ENCODE data around the gene WWOX.

WWOX gene

GRCh38 chr16:78348068-78348467, 248.6 kb downstream of the WWOX start:
- TF ChIP-seq CTCF (IDR thresholded peaks at IDR 0.05; ENCODE audit: control insufficient read depth, insufficient read depth, low read depth, low read length, missing control alignments) = no peak
- DNase-seq (ENCODE audit: low read depth) = no peak
- H3K4me3 ChIP-seq (ENCODE audit: control insufficient read depth, low read depth, low read length) = no peak overlapping the region

- no peak overlapping the region for H3K4me3 ChIP-seq (ENCODE audit: control insufficient read depth, low read depth, low read length)
- no peak for DNase-seq (ENCODE audit: low read depth)
- no peak for TF ChIP-seq CTCF (IDR thresholded peaks at IDR 0.05; ENCODE audit: control insufficient read depth, insufficient read depth, low read depth, low read length, missing control alignments)
These were observed 249.4 kb downstream of the WWOX start for GRCh38 chr16:78348886-78349285.

GRCh38 chr16:78352184-78352583, 252.7 kb downstream of the WWOX start:
- DNase-seq (ENCODE audit: low read depth) = no peak
- TF ChIP-seq CTCF (IDR thresholded peaks at IDR 0.05; ENCODE audit: control insufficient read depth, insufficient read depth, low read depth, low read length, missing control alignments) = no peak

GRCh38 chr16:78353640-78354275, 254.3 kb downstream of the WWOX start:
- no peak for DNase-seq (ENCODE audit: low read depth)
- TF ChIP-seq CTCF (IDR thresholded peaks at IDR 0.05; ENCODE audit: control insufficient read depth, insufficient read depth, low read depth, low read length, missing control alignments) = no peak
- H3K4me3 ChIP-seq (ENCODE audit: control insufficient read depth, low read depth, low read length) = no peak overlapping the region

More at GRCh38 chr16:78352184-78352583, 252.7 kb downstream of the WWOX start:
- H3K4me3 ChIP-seq (ENCODE audit: control insufficient read depth, low read depth, low read length) = no peak overlapping the region

GRCh38 chr16:78362524-78363135, 263.2 kb downstream of the WWOX start:
- no peak for TF ChIP-seq CTCF (IDR thresholded peaks at IDR 0.05; ENCODE audit: control insufficient read depth, insufficient read depth, low read depth, low read length, missing control alignments)
- no peak for DNase-seq (ENCODE audit: low read depth)
- no peak overlapping the region for H3K4me3 ChIP-seq (ENCODE audit: control insufficient read depth, low read depth, low read length)

- no peak for TF ChIP-seq CTCF (IDR thresholded peaks at IDR 0.05; ENCODE audit: control insufficient read depth, insufficient read depth, low read depth, low read length, missing control alignments)
- no peak for DNase-seq (ENCODE audit: low read depth)
- H3K4me3 ChIP-seq (ENCODE audit: control insufficient read depth, low read depth, low read length) = no peak overlapping the region
These were observed 264.5 kb downstream of the WWOX start for GRCh38 chr16:78363843-78364555.
